ENCODE results near the gene KIAA0513. TPM values are rescaled to one million over a fixed set of nuclear protein-coding genes. Genes with fewer than 3 reads are reported as not detected.

The KIAA0513 gene
- total and polyA plus RNA-seq, 2 donors (not counting 3 experiments of a cell fraction or from before 2014, with no cell fraction given): 1.8 to 4.3 TPM

DNA sequence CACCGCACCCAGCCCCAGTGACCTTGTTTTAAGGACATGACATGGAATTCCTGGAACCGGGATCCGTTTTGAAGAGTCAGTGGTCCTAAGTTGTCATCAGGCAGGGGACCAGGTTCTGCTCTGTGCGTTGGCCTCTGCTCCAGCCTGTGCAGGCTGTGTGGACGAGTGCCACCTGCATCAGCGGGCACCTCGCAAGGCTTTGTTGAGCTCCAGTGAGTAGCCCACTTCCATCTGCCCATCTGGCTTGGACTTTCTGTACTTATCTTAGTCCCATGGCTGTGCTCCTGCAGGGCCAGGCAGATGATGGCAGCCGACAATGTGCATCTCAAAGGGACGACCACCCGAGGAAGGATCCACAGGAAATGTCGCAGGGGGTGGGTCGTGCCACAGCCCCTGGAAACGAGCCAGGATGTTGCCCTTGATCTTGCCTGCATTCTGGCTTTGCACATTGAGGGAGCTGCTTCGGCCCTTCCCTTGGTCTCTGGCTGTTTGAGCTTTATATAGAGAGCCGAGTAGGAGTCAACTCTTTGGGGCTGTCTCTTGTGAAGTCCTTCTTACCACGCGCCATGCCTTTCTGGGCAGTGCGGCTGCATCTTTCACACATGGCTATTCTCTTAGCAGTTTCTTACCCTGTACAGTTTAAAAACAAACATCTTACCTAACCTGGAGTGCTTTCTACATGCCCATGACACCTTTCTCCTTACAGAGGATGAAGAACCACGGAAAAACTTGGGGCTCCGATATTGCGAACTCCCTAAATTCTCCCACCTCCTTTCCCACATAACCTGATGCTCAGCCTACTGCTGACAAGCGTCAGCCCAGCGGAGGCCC lies 18.3 kb downstream of the KIAA0513 start:
- Histone ChIP-seq H3K4me3 (replicated peaks in 1 of 3; ENCODE audit: insufficient read depth in 1 of 3, low read depth in 1 of 3, low read length in 3 of 3) (no peak overlapping the region), H3K9me1 (replicated peaks; ENCODE audit: control insufficient read depth, extremely low read depth, insufficient read depth, low read length) (no peaks in the 10 kb centered on the region), H3K27me3 (ENCODE audit: control insufficient read depth in 2 of 2, insufficient read depth in 2 of 2, low read length in 2 of 2) (no peaks in the 10 kb centered on the region), H3K27ac (ENCODE audit: insufficient read depth, low read depth, low read length) (no peak overlapping the region), H3K4me1 (ENCODE audit: control insufficient read depth, extremely low read depth, insufficient read depth, low read length) (no peaks in the 10 kb centered on the region), H3K36me3 (ENCODE audit: control insufficient read depth in 2 of 2, extremely low read depth in 1 of 2, insufficient read depth in 2 of 2, low read length in 2 of 2) (no peaks in the 10 kb centered on the region), H3K4me2 (ENCODE audit: insufficient read depth, low read length) (no peak overlapping the region), H3K79me2 (ENCODE audit: control insufficient read depth, insufficient read depth, low read length) (no peaks in the 10 kb centered on the region), H2AFZ (ENCODE audit: low read depth, low read length) (no peak overlapping the region), H3K9me3 (replicated peaks; ENCODE audit: control insufficient read depth, insufficient read depth, low read length) (no peaks in the 10 kb centered on the region), H4K20me1 (replicated peaks; ENCODE audit: control insufficient read depth, extremely low read depth, insufficient read depth, low read length) (no peaks in the 10 kb centered on the region), H3K9ac (replicated peaks; ENCODE audit: extremely low read depth, insufficient read depth, low read length) (no peak overlapping the region)
- BruUV-seq (replicated peaks): no TSS peak
- intact Hi-C loops (cut with micrococcal nuclease): no loop called here
- dilution Hi-C loops (cut with MboI; ENCODE audit: extremely low pct_ligation_motif_present, low sequenced_read_pairs): no loop called here
- DNase-seq (ENCODE audit: low read depth, low spot score): no peak
- CTCF ChIA-PET: interaction anchor here (1.2 to 2.6 kb wide), 3 partner anchors 10 to 41 kb away, joined by 3 to 15 read pairs (median 11); partner anchors contain the start of gene KIAA0513
- POLR2A ChIA-PET: no interaction called here
- TF ChIP-seq, protein P1, sequence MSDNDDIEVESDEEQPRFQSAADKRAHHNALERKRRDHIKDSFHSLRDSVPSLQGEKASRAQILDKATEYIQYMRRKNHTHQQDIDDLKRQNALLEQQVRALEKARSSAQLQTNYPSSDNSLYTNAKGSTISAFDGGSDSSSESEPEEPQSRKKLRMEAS (IDR thresholded peaks at IDR 0.05; ENCODE audit: insufficient read depth, insufficient read length): no peak
- TF ChIP-seq GATA2 (IDR thresholded peaks at IDR 0.05; ENCODE audit: insufficient read depth, insufficient read length, low read depth, low read length) (no peak), JUN (IDR thresholded peaks at IDR 0.05; ENCODE audit: borderline replicate concordance, insufficient read depth, insufficient read length, low read depth) (no peak), POLR2AphosphoS5 (IDR thresholded peaks at IDR 0.05; ENCODE audit: insufficient read depth, low read depth, low read length) (no peak), POLR2A (IDR thresholded peaks at IDR 0.05; ENCODE audit: low read depth, low read length) (no peak), FOS (IDR thresholded peaks at IDR 0.05; ENCODE audit: borderline replicate concordance, insufficient read depth, low read length) (no peak)
- TF ChIP-seq, protein P2, sequence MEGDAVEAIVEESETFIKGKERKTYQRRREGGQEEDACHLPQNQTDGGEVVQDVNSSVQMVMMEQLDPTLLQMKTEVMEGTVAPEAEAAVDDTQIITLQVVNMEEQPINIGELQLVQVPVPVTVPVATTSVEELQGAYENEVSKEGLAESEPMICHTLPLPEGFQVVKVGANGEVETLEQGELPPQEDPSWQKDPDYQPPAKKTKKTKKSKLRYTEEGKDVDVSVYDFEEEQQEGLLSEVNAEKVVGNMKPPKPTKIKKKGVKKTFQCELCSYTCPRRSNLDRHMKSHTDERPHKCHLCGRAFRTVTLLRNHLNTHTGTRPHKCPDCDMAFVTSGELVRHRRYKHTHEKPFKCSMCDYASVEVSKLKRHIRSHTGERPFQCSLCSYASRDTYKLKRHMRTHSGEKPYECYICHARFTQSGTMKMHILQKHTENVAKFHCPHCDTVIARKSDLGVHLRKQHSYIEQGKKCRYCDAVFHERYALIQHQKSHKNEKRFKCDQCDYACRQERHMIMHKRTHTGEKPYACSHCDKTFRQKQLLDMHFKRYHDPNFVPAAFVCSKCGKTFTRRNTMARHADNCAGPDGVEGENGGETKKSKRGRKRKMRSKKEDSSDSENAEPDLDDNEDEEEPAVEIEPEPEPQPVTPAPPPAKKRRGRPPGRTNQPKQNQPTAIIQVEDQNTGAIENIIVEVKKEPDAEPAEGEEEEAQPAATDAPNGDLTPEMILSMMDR (IDR thresholded peaks at IDR 0.05; ENCODE audit: extremely low read depth in 1 of 2, insufficient read depth in 1 of 2, low read depth in 1 of 2, low read length in 2 of 2): no peak
- FAIRE-seq: no peak

Data from endothelial cell of umbilical vein (primary cell).